ENCODE data around the gene KRT9. TPM values are rescaled to one million over a fixed set of nuclear protein-coding genes. Genes with fewer than 3 reads are reported as not detected.

KRT9 gene
- polyA plus RNA-seq, 3 donors: 0.07 TPM; not detected in 2

DNA sequence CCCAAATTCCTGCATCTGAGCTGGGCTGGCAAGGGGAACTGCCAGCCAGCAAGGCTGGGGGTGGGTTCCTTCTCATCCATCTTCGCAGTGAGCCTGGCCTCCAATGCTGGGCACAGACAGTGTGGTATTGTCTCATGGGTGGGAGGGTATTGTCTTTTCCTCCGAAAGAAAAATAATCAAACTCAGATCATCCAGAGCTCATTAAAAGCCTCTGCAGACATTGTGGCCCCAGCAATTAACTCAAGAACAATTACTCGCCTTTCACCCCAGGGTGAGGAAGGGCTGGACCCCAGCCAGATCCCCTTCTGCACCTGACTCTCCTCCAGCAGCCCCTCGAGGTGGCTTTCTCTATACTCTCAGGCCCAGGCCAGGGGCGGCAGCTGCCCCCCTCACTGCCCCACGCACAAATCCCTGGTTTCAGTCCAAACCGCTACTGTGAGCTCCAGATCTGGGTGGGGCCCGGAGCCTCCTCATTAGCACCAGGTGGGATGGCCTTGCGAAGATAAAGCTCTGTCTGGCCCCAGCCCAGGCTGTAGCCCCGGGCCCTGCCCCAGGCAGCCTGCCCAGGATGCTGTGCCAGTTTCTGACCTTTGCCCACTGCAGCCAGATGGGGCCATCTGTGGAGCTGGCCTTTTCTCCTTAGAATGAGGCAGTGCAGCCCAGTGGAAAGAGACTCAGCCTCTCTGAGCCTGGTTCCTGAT is 50.9 kb downstream of the KRT9 start:
- no peak for DNase-seq (ENCODE audit: extremely low read depth in 1 of 11, low read depth in 9 of 11, low spot score in 4 of 11)

GRCh38 chr17:41519501-41520224 is 52.2 kb downstream of the KRT9 start:
- no peak for DNase-seq (ENCODE audit: extremely low read depth in 1 of 11, low read depth in 9 of 11, low spot score in 4 of 11)

DNA sequence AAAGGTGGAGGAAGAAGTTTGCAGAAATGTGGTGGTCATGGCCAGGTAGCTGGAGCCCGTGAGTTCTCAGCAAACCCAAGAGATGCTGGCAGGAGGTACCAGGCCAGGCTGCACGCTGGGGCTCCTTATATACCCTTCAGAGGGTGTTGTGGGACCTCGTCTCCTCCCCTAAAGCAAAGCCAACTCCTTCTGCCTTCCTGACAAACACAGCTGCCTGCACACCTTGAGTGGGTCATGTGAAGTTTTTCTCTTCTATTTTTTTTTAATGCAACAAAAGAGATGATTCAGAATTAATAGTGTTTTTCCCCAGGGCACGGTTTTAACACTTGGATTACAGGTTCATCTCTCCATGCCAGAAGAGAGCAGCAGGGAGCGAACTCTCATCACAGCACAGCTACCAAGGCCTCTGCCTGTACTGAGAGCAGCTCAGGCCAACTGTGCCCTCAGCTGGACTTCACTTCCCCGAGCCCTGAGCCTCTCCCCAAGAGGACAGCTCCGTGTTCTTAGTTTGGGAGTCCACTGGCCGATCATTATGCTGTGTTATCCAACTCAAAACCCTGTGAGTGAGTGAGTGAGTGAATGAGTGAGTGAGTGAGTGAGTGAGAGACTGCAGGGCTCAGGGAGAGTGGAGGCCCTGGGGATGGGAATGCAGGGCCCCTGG is 52.9 kb downstream of the KRT9 start, which contains the start of gene KRT15:
Gene KRT15, minus strand, starts transcription at position 102 of the 661 bp plus-strand sequence. Its CDS starts 63 bp downstream, at position 39.
- DNase-seq (ENCODE audit: extremely low read depth in 1 of 11, low read depth in 9 of 11, low spot score in 4 of 11): no peak

- DNase-seq (ENCODE audit: extremely low read depth in 1 of 11, low read depth in 9 of 11, low spot score in 4 of 11): no peak
Measured at GRCh38 chr17:41518031-41518430, 53.8 kb downstream of the KRT9 start.

- no peak for DNase-seq (ENCODE audit: extremely low read depth in 1 of 11, low read depth in 9 of 11, low spot score in 4 of 11)
Measured at GRCh38 chr17:41516830-41517283, 55.0 kb downstream of the KRT9 start.

GRCh38 chr17:41516147-41516829 is 55.6 kb downstream of the KRT9 start:
- no peak for DNase-seq (ENCODE audit: extremely low read depth in 1 of 11, low read depth in 9 of 11, low spot score in 4 of 11)

Other genes with a start within 250 kb of the KRT9 start
- not detected for gene KRT33A, start 221.2 kb downstream of the KRT9 start, polyA plus RNA-seq (ENCODE audit: insufficient read length in 3 of 3)
- gene KRT33B, start 202.2 kb downstream of the KRT9 start, polyA plus RNA-seq (ENCODE audit: insufficient read length in 3 of 3): not detected
- not detected for gene KRT34, start 189.8 kb downstream of the KRT9 start, polyA plus RNA-seq (ENCODE audit: insufficient read length in 3 of 3)
- not detected for gene KRT31, start 174.5 kb downstream of the KRT9 start, polyA plus RNA-seq (ENCODE audit: insufficient read length in 3 of 3)
- not detected for gene KRT37, start 147.5 kb downstream of the KRT9 start, polyA plus RNA-seq (ENCODE audit: insufficient read length in 3 of 3)
- not detected for gene KRT38, start 131.1 kb downstream of the KRT9 start, polyA plus RNA-seq (ENCODE audit: insufficient read length in 3 of 3)
- gene KRT32, start 104.7 kb downstream of the KRT9 start, polyA plus RNA-seq (ENCODE audit: insufficient read length in 3 of 3): not detected
- gene KRT35, start 90.9 kb downstream of the KRT9 start, polyA plus RNA-seq (ENCODE audit: insufficient read length in 3 of 3): not detected
- gene KRT36, start 82.1 kb downstream of the KRT9 start, polyA plus RNA-seq (ENCODE audit: insufficient read length in 3 of 3): not detected
- under 1 TPM; 0.20 to 0.42 (median 0.33) TPM for gene KRT13, start 66.4 kb downstream of the KRT9 start, polyA plus RNA-seq (ENCODE audit: insufficient read length in 3 of 3)
- gene KRT15, start 53.2 kb downstream of the KRT9 start, polyA plus RNA-seq (ENCODE audit: insufficient read length in 3 of 3): 1 to 10 TPM in 1 of 3 donors, under 1 TPM in 2; 0.51 to 2.0 (median 0.72) TPM
- 100 to 1,000 TPM; 155 to 178 (median 173) TPM for gene KRT19, start 43.8 kb downstream of the KRT9 start, polyA plus RNA-seq (ENCODE audit: insufficient read length in 3 of 3)
- gene KRT14, start 14.8 kb upstream of the KRT9 start, polyA plus RNA-seq (ENCODE audit: insufficient read length in 3 of 3): under 1 TPM in 1 of 3 donors, not detected in 2; 0.39 TPM
- gene KRT16, start 40.7 kb upstream of the KRT9 start, polyA plus RNA-seq (ENCODE audit: insufficient read length in 3 of 3): not detected
- gene KRT17, start 52.5 kb upstream of the KRT9 start, polyA plus RNA-seq (ENCODE audit: insufficient read length in 3 of 3): 10 to 100 TPM in 1 of 3 donors, 1 to 10 TPM in 2; 1.6 to 12.0 (median 3.2) TPM
- gene EIF1, start 116.8 kb upstream of the KRT9 start, polyA plus RNA-seq (ENCODE audit: insufficient read length in 3 of 3): 100 to 1,000 TPM; 706 to 791 (median 745) TPM
- gene GAST, start 140.3 kb upstream of the KRT9 start, polyA plus RNA-seq (ENCODE audit: insufficient read length in 3 of 3): not detected
- gene HAP1, start 162.6 kb upstream of the KRT9 start, polyA plus RNA-seq (ENCODE audit: insufficient read length in 3 of 3): 1 to 10 TPM in 1 of 3 donors, under 1 TPM in 2; 0.90 to 1.2 (median 0.90) TPM
- 100 to 1,000 TPM; 169 to 222 (median 221) TPM for gene JUP, start 214.7 kb upstream of the KRT9 start, polyA plus RNA-seq (ENCODE audit: insufficient read length in 3 of 3)
- gene P3H4, start 239.9 kb upstream of the KRT9 start, polyA plus RNA-seq (ENCODE audit: insufficient read length in 3 of 3): 10 to 100 TPM; 31.4 to 47.4 (median 40.1) TPM
- 100 to 1,000 TPM; 133 to 178 (median 165) TPM for gene FKBP10, start 240.9 kb upstream of the KRT9 start, polyA plus RNA-seq (ENCODE audit: insufficient read length in 3 of 3)

Data from renal cortex interstitium (tissue), 11 donors.